Kasumi-1 (cell line): ENCODE results near the gene ARHGAP27.
A peak's percentile ranks its signal among the peaks of the same experiment; 100 is the strongest.
"Not testable (repeated sequence)": the region's sequence is repeated elsewhere in the genome, so short reads cannot be mapped to it uniquely, and the experiment has no call there.

Source experiments
- DNase-seq, 2 experiments: peaks; one replicate each; lab custom pipeline; 2025; lab: John Stamatoyannopoulos, UW

The ARHGAP27 gene

GRCh38 chr17:45361451-45361850, 71.2 kb downstream of the ARHGAP27 start:
- DNase-seq = no peak

DNA sequence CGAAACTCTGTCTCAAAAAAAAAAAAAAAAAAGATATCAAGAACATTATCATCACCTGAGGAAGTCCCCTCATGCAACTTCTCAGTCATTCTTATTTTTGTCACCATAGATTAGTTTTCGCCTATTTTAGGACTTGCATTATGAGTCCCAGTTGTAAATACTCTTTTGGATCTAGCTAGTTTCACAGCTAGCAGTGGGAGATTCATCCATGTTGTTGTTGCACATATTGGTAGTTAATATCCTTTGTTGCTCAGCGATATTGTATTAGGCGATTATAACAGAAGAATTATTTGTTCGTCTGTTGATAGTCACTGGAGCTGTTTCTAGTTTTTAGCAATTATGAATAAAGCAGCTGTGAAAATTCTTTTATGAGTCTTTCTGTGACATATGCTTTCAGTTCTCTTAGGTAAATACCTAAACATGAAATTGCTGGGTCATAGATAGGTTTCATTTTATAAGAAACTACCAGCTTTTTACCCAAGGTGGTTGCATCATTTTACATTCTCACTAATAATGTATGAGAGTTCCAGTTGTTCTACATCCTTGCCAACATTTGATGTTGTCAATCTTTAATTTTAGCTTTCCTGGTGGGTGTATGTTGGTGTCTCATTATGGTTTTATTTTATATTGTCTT, 75.2 kb downstream of the ARHGAP27 start:
- no peak for DNase-seq

- no peak for DNase-seq
Observed at GRCh38 chr17:45355087-45355486, 77.6 kb downstream of the ARHGAP27 start.

GRCh38 chr17:45353043-45353442, 79.6 kb downstream of the ARHGAP27 start:
- DNase-seq = peak in 1 of 2 experiments; percentile 21

DNA sequence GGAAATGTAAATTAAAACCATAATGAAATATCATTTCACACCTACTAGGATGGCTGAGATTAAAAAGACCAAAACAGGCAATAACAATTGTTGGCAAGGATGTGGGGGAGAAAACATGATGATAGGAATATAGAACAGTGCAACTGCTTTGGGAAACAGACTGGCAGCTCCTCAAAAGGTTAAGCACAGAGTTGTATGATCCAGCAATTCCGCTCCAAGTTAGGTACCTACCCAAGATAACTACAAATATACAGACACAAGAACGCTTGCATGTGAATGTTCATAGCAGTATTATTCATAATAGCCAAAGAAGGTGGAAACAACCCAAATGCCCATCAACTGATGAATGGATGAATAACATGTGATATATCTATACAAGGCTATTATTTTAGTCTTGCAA, 80.8 kb downstream of the ARHGAP27 start:
- no peak for DNase-seq

- no peak for DNase-seq
Observed at GRCh38 chr17:45347444-45347843, 85.2 kb downstream of the ARHGAP27 start.

GRCh38 chr17:45346216-45347015, 86.3 kb downstream of the ARHGAP27 start:
- DNase-seq = no peak

GRCh38 chr17:45345554-45346215, 87.0 kb downstream of the ARHGAP27 start:
- peak in 1 of 2 experiments; percentile 25 for DNase-seq

- no peak for DNase-seq
Observed at GRCh38 chr17:45345246-45345553, 87.5 kb downstream of the ARHGAP27 start.

- not testable (repeated sequence) for DNase-seq
Observed at GRCh38 chr17:45343967-45344664, 88.6 kb downstream of the ARHGAP27 start.
